HG03558 (cell line): ENCODE measurements around the gene CFAP100.

Experiments used
- ATAC-seq: cut with Tn5 transposase; IDR thresholded peaks from one replicate; pipeline ENCODE4 v1.9.1; 2021; ENCODE audit warnings: moderate number of reproducible peaks; ENCODE audit not compliant: unreplicated experiment; ENCODE audit errors: extremely low read depth

The CFAP100 gene

GRCh38 chr3:126398423-126399350 is 4.0 kb downstream of the CFAP100 start:
- ATAC-seq: no peak

GRCh38 chr3:126399351-126399735 is 4.6 kb downstream of the CFAP100 start:
- no peak for ATAC-seq

GRCh38 chr3:126399756-126400155 is 5.0 kb downstream of the CFAP100 start:
- ATAC-seq: no peak

GRCh38 chr3:126401611-126402160 is 7.0 kb downstream of the CFAP100 start:
- no peak for ATAC-seq

- no peak for ATAC-seq
Measured at GRCh38 chr3:126402178-126402577, 7.5 kb downstream of the CFAP100 start.

- ATAC-seq: no peak
Measured at GRCh38 chr3:126402666-126403302, 8.1 kb downstream of the CFAP100 start.

GRCh38 chr3:126406389-126407296 is 11.9 kb downstream of the CFAP100 start:
- no peak for ATAC-seq

GRCh38 chr3:126407412-126408044 is 12.8 kb downstream of the CFAP100 start:
- ATAC-seq: no peak

DNA sequence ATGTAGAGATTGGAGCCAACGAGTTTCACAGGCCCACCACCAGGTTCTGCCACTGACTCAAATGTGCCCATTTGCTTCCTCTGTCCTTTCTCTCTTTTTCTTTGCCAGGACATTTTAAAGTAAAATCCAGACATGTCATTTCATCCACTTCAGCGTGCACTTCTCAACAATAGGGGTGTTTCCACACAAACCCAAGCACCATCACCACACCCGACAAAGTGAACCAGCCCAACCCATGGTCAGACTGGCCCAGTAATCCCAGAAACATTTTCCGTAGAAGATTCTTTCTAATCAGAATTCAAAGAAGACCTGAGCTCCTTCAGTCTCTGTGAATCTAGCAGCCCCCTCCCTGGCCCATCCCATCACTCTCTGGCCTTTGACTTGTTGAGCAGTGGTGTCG is 13.4 kb downstream of the CFAP100 start:
- no peak for ATAC-seq

DNA sequence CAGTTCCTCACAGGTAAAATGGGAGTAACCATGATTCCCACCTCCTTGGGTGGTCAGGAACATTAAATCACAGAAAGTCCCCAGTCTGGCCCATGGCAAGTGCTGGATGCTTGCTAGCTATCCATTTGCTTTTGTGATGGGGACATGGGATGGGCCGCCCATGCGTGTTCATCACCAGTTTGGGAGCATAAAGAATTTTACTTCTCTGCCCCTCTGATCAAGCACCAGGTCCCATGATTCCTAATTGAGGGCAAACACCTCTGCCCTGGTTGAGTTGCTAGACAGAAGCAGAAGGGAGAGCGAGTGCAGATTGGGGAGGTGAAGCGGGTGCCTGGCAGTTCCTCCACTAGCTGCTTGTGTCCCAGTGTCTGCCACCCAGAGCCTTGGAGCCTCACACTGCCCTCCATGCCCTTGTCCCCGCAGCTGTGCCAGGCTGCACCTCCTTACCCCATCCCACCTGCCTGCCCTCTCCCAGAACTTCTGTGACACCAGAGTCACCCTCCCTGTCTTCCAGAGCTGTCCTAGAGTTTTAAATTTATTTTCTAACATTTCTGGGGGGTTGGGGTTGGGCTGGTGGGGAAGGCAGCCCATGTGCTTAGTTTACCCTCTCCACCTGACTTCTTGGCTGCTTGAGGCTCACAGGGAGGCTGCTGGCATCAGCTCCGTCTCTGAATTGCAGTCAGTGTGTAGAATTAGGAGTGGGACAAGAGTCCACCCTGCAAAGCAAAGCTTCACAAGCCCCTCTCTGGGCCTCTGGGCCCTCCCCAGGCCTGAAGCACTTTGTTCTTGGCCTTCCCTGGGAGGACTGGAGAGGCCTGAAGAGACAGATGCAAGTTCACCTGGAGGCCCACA is 18.4 kb downstream of the CFAP100 start:
- no peak for ATAC-seq

DNA sequence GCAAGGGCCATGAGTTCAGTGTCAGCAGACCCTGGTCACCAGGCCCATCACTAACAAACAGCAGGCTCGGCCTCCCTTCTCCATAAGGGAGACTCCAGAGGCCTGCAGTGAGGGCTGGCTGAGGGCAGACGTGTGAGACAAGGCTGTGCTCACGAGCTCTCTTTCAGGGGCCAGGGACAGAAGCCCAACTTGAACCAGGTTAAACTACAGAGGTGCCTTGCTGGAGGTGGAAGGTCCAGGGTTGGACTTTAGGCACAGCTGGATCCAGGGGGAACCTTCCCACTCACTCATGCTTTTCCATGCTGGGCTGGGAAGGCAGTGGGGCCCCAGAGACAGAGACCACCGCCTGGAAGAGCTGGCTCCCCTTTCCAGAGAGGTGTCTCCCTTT is 19.0 kb downstream of the CFAP100 start:
- ATAC-seq: no peak

DNA sequence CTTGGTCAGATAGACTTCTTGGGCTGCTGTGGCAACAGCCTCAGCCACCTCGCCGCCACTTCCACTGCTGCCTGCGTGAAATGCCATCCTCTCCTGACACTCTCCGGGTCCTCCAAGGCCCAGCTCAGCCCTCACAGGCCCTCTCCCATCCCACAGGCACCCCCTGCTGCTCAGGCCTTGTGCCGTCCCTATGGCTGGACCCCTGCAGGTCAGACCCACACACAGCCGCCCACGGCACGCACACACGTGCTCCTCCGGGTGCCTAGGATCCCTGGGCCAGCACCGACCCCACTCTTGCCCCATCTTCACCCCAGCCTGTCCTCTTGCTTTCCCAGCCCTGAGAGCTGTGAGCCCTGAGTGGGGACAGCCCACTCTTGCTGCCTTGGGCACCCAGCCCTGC is 19.7 kb downstream of the CFAP100 start:
- ATAC-seq: no peak

DNA sequence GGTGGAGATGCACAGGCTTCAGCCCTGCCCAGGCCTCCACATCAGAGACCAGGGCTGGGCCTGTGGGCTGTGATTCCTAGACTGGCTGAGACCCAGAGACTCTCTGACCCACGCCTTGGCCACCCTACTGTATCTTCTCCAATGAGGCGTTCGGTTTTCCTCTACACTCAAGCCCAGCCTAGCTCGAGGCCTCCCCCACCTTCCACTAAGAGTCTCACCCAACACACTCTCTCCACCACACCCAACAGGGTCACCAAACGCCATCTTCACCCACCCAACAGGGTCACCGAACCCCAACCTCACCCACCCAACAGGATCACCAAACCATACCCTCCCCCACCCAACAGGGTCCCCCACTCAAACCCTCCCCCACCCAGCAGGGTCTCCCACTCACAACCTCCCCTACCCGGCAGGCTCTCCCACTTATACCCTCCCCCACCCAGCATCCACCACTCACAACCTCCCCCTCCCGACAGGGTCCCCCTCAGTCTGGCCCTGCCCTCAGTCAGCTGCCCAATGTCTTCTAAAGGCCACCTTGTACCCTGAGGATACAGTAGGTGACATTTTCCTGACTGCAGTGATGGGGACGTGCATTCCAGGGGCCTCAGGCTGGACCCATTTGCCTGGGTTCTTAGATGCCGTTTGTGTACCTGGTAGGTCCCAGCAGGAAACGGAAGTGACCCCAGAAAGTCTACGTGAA is 20.4 kb downstream of the CFAP100 start:
- ATAC-seq: no peak

- ATAC-seq: no peak
Measured at GRCh38 chr3:126415661-126416591, 21.2 kb downstream of the CFAP100 start.

DNA sequence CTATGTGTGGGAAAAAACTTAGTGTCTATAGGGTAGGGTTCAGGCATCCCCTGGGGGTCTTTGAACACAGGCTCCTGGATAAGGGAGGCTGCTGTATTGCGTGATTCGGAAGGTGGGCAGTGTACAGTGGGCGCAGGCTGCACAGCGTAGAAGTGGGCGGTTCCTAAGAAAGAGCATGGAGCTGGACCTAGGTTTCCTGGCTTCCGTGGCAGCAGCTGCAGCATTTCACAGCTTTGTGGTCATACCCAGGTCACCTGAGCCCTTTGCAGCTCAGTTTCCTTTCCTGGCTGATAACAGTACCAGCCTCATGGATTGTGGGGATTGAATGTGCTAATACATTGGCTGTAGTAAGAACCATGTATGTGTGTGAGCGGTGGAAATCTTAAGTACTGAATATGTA is 22.2 kb downstream of the CFAP100 start:
- ATAC-seq: no peak

DNA sequence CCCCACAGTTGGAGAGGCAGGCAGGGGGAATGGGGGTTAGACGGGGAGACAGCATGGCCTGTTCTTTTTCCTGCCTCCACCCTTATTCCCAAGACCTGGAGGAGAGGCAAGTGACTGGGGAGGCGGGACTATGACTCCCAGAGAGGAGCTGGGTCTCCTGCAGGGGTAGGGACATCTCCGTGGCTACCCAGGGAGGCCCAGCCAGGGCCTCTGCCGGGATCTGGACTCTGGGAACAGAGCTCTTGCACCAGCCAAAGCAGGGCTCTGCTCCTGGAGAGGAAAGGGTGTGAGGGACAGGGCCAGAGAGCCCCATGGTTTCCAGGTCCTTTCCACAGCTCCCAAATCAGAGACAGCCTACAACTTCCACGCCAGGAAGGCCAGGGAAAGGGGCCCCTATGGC is 22.8 kb downstream of the CFAP100 start:
- ATAC-seq: no peak

GRCh38 chr3:126417981-126418530 is 23.3 kb downstream of the CFAP100 start:
- no peak for ATAC-seq
